ENCODE results near the gene EVC2.
"Not testable (repeated sequence)": the region's sequence is repeated elsewhere in the genome, so short reads cannot be mapped to it uniquely, and the experiment has no call there.

The EVC2 gene

DNA sequence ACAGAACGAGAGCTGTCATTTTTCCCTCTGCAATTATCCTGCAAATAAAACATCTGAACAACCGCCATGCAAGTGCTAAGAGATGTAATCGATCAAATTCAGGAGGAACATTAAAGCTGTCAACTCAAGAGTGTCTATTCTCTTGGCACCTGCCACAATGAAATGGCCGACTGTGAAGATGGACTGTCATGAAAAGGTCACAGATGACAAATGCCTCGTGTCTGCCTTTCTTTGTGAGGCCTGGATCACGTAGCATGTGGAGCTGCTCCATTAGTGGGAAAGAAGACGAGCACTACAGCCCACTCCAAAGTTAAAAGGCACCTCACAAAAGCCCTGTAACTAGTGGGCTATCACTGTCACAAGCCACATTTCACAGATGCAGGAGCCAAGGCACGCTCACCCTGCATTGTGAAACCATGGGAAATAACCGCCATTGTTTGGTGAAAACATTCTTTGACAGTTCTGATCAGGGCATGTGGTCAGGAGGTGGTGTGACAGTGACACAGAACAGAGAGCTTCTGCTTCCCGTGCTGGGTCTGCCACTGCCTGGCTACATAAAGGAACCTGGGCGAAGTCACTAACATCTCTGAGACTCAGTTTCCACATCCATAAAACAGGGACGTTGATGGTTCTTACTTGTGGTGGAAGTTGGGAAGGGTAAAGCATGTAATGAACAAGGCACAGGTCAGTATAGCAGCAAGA, 98.9 kb downstream of the EVC2 start:
- no peaks in the 10 kb centered on the region for H3K27me3 ChIP-seq (ENCODE audit: insufficient read depth, poor library complexity, severe bottlenecking)
- no peak overlapping the region for H3K4me3 ChIP-seq (replicated peaks; ENCODE audit: insufficient read depth, low read length)
- H3K27ac ChIP-seq (replicated peaks), result no peak overlapping the region
- DNase-seq (ENCODE audit: low read depth in 1 of 2, low spot score in 1 of 2), result no peak
- no peak for TF ChIP-seq POLR2AphosphoS5 (IDR thresholded peaks at IDR 0.05; ENCODE audit: low read depth)
- no peak for TF ChIP-seq SPI1 (IDR thresholded peaks at IDR 0.05; ENCODE audit: borderline replicate concordance, low read depth)
- TF ChIP-seq GABPA (IDR thresholded peaks at IDR 0.05; ENCODE audit: low read depth), result no peak
- TF ChIP-seq, protein P1, sequence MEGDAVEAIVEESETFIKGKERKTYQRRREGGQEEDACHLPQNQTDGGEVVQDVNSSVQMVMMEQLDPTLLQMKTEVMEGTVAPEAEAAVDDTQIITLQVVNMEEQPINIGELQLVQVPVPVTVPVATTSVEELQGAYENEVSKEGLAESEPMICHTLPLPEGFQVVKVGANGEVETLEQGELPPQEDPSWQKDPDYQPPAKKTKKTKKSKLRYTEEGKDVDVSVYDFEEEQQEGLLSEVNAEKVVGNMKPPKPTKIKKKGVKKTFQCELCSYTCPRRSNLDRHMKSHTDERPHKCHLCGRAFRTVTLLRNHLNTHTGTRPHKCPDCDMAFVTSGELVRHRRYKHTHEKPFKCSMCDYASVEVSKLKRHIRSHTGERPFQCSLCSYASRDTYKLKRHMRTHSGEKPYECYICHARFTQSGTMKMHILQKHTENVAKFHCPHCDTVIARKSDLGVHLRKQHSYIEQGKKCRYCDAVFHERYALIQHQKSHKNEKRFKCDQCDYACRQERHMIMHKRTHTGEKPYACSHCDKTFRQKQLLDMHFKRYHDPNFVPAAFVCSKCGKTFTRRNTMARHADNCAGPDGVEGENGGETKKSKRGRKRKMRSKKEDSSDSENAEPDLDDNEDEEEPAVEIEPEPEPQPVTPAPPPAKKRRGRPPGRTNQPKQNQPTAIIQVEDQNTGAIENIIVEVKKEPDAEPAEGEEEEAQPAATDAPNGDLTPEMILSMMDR (IDR thresholded peaks at IDR 0.05; ENCODE audit: insufficient read depth, low read length), result no peak
- TF ChIP-seq, protein P2, sequence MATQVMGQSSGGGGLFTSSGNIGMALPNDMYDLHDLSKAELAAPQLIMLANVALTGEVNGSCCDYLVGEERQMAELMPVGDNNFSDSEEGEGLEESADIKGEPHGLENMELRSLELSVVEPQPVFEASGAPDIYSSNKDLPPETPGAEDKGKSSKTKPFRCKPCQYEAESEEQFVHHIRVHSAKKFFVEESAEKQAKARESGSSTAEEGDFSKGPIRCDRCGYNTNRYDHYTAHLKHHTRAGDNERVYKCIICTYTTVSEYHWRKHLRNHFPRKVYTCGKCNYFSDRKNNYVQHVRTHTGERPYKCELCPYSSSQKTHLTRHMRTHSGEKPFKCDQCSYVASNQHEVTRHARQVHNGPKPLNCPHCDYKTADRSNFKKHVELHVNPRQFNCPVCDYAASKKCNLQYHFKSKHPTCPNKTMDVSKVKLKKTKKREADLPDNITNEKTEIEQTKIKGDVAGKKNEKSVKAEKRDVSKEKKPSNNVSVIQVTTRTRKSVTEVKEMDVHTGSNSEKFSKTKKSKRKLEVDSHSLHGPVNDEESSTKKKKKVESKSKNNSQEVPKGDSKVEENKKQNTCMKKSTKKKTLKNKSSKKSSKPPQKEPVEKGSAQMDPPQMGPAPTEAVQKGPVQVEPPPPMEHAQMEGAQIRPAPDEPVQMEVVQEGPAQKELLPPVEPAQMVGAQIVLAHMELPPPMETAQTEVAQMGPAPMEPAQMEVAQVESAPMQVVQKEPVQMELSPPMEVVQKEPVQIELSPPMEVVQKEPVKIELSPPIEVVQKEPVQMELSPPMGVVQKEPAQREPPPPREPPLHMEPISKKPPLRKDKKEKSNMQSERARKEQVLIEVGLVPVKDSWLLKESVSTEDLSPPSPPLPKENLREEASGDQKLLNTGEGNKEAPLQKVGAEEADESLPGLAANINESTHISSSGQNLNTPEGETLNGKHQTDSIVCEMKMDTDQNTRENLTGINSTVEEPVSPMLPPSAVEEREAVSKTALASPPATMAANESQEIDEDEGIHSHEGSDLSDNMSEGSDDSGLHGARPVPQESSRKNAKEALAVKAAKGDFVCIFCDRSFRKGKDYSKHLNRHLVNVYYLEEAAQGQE (IDR thresholded peaks at IDR 0.05; ENCODE audit: insufficient replicate concordance, low read depth), result no peak

DNA sequence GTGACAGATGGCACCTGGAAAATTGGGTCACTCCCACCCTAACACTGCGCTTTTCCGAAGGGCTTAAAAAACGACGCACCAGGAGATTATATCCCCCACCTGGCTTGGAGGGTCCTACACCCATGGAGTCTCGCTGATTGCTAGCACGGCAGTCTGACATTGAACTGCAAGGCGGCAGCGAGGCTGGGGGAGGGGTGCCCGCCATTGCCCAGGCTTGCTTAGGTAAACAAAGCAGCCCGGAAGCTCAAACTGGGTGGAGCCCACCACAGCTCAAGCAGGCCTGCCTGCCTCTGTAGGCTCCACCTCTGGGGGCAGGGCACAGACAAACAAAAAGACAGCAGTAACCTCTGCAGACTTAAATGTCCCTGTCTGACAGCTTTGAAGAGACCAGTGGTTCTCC, 114.5 kb downstream of the EVC2 start:
- H3K27me3 ChIP-seq (ENCODE audit: insufficient read depth, poor library complexity, severe bottlenecking); H3K4me3 ChIP-seq (replicated peaks; ENCODE audit: insufficient read depth, low read length); H3K27ac ChIP-seq (replicated peaks); DNase-seq (ENCODE audit: low read depth in 1 of 2, low spot score in 1 of 2): not testable (repeated sequence)

DNA sequence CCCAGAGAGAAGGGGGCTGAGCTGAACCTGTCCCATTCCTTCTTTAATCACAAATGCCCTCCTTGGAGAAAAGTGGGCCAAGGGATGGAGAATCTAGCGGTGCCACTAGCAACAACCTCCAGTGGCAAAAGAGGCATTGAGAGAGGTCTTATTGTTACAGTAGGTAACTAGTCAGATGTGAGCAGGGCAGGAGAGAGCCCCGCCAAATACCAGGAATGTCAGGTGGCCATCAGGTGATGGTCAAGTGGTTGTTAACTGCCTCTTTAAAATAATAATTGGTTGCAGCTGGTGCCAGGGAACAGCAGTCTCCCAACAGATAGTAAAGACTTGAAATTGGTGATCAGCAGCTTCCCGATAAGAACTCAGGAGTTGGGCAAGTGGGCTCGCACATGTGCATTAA, 116.1 kb downstream of the EVC2 start:
- Histone ChIP-seq H3K27ac (replicated peaks) (no peak overlapping the region), H3K27me3 (ENCODE audit: insufficient read depth, poor library complexity, severe bottlenecking) (no peaks in the 10 kb centered on the region), H3K4me3 (replicated peaks; ENCODE audit: insufficient read depth, low read length) (no peak overlapping the region)
- TF ChIP-seq SPI1 (IDR thresholded peaks at IDR 0.05; ENCODE audit: borderline replicate concordance, low read depth), result no peak
- TF ChIP-seq, protein P1 (IDR thresholded peaks at IDR 0.05; ENCODE audit: insufficient read depth, low read length), result no peak
- TF ChIP-seq POLR2AphosphoS5 (IDR thresholded peaks at IDR 0.05; ENCODE audit: low read depth), result no peak
- TF ChIP-seq, protein P2 (IDR thresholded peaks at IDR 0.05; ENCODE audit: insufficient replicate concordance, low read depth), result no peak
- no peak for TF ChIP-seq GABPA (IDR thresholded peaks at IDR 0.05; ENCODE audit: low read depth)
- no peak for DNase-seq (ENCODE audit: low read depth in 1 of 2, low spot score in 1 of 2)

DNA sequence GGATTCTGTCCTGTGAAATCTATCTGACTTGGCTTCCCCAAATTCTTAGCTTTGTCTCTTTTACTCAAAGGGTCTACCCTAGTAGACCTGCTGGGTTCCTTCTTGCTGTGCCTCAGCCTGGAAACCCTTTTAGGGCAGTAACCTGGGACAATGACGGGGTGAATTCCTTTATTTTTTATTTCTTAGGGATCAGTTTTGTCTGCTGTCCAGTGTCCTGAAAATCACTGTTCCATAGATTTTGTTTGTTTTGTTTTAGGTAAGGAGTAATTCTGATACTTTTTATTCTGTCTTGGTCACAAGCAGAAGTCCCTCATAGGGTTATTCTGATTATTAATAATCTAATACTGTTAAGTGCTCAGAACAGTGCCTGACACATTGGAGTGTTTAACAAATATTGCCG, 118.9 kb downstream of the EVC2 start:
- no peaks in the 10 kb centered on the region for H3K27me3 ChIP-seq (ENCODE audit: insufficient read depth, poor library complexity, severe bottlenecking)
- no peak for DNase-seq (ENCODE audit: low read depth in 1 of 2, low spot score in 1 of 2)
- no peak overlapping the region for H3K4me3 ChIP-seq (replicated peaks; ENCODE audit: insufficient read depth, low read length)
- H3K27ac ChIP-seq (replicated peaks), result no peak overlapping the region
- TF ChIP-seq SPI1 (IDR thresholded peaks at IDR 0.05; ENCODE audit: borderline replicate concordance, low read depth), result no peak
- TF ChIP-seq, protein P2 (IDR thresholded peaks at IDR 0.05; ENCODE audit: insufficient replicate concordance, low read depth), result peak; percentile 75

All from HL-60 (cell line).